Lung microvascular endothelial cell (primary cell): Measurements from ENCODE around the gene ADGRL3. TPM values are rescaled to one million over a fixed set of nuclear protein-coding genes. Genes with fewer than 3 reads are reported as not detected.
"Not testable (repeated sequence)": the region's sequence is repeated elsewhere in the genome, so short reads cannot be mapped to it uniquely, and the experiment has no call there.

Experiments used
- DNase-seq, 2 donors: peaks; one replicate each; pipeline versions ENCODE4 v3.0.0 to v3.0.0-alpha.2; 2010; ENCODE audit warnings: low read depth in 2 of 2
- total RNA-seq: library from RNA; depleted of rRNA; stranded (reverse); fragments of >200 nt; gene quantifications from 2 replicates; pipeline ENCODE4 v1.2.1, GENCODE V29; 2014

Gene ADGRL3
- total RNA-seq, 1 donor from 2014 or later = 1.6 TPM

GRCh38 chr4:61985426-61985825 lies 785.3 kb downstream of the ADGRL3 start:
- DNase-seq = no peak

- DNase-seq = not testable (repeated sequence)
Observed at GRCh38 chr4:61986929-61987328, 786.8 kb downstream of the ADGRL3 start.

GRCh38 chr4:61992351-61992750 lies 792.2 kb downstream of the ADGRL3 start:
- no peak for DNase-seq

- DNase-seq = no peak
Observed at GRCh38 chr4:61994036-61994435, 793.9 kb downstream of the ADGRL3 start.

- DNase-seq = no peak
Observed at GRCh38 chr4:61995717-61996340, 795.7 kb downstream of the ADGRL3 start.

GRCh38 chr4:61996943-61997342 lies 796.8 kb downstream of the ADGRL3 start:
- DNase-seq = no peak

- no peak for DNase-seq
Observed at GRCh38 chr4:61997831-61998230, 797.7 kb downstream of the ADGRL3 start.

- no peak for DNase-seq
Observed at GRCh38 chr4:62003695-62004094, 803.6 kb downstream of the ADGRL3 start.

GRCh38 chr4:62004881-62005280 lies 804.8 kb downstream of the ADGRL3 start:
- DNase-seq = no peak

GRCh38 chr4:62006108-62006507 lies 806.0 kb downstream of the ADGRL3 start:
- no peak for DNase-seq

- no peak for DNase-seq
Observed at GRCh38 chr4:62015043-62015739, 815.1 kb downstream of the ADGRL3 start.

GRCh38 chr4:62018537-62018936 lies 818.4 kb downstream of the ADGRL3 start:
- DNase-seq = no peak

GRCh38 chr4:62023633-62024032 lies 823.5 kb downstream of the ADGRL3 start:
- no peak for DNase-seq

GRCh38 chr4:62028745-62029144 lies 828.6 kb downstream of the ADGRL3 start:
- no peak for DNase-seq

GRCh38 chr4:62030958-62031357 lies 830.8 kb downstream of the ADGRL3 start:
- no peak for DNase-seq

GRCh38 chr4:62037571-62037970 lies 837.4 kb downstream of the ADGRL3 start:
- DNase-seq = no peak

- DNase-seq = no peak
Observed at GRCh38 chr4:62051332-62051731, 851.2 kb downstream of the ADGRL3 start.

- no peak for DNase-seq
Observed at GRCh38 chr4:62053974-62054373, 853.8 kb downstream of the ADGRL3 start.

GRCh38 chr4:62057031-62057430 lies 856.9 kb downstream of the ADGRL3 start:
- DNase-seq = no peak

- DNase-seq = no peak
Observed at GRCh38 chr4:62058571-62058970, 858.4 kb downstream of the ADGRL3 start.

- no peak for DNase-seq
Observed at GRCh38 chr4:62070291-62070852, 870.2 kb downstream of the ADGRL3 start.

GRCh38 chr4:62075089-62075488 lies 875.0 kb downstream of the ADGRL3 start:
- DNase-seq = no peak

- DNase-seq = no peak
Observed at GRCh38 chr4:62075521-62075920, 875.4 kb downstream of the ADGRL3 start.
